MCF 10A (cell line): ENCODE measurements around the gene MVK. TPM values are rescaled to one million over a fixed set of nuclear protein-coding genes. Genes with fewer than 3 reads are reported as not detected.

Source experiments
- BruUV-seq: library from RNA; stranded (reverse); fragments of 400-500 nt; replicated peaks from 2 replicates; lab custom pipeline; 2021; lab: Mats Ljungman, UMichigan
- CTCF ChIA-PET: fragments of 300-600 bp; sonication (Branson Sonifier 250); formaldehyde crosslinking; extraction: SDS; loops from one replicate; lab custom pipeline; 2021; ENCODE audit warnings: antibody characterized with exemption, inconsistent platforms; lab: Yijun Ruan, JAX
- POLR2A ChIA-PET: fragments of 300-600, 350-650 bp; sonication (Branson Sonifier 250); formaldehyde crosslinking; extraction: SDS; loops from one replicate; lab custom pipeline; 2020; ENCODE audit warnings: antibody characterized with exemption, inconsistent platforms; lab: Yijun Ruan, JAX
- DNase-seq: peaks from one replicate; pipeline ENCODE4 v3.0.0-alpha.2; 2018; ENCODE audit not compliant: unreplicated experiment
- H3K27ac Mint-ChIP-seq: one replicate; pipeline ENCODE4 v1.8.0; 2022; ENCODE audit warnings: mild to moderate bottlenecking, low read depth, mixed read lengths; ENCODE audit not compliant: unreplicated experiment
- H3K27me3 Mint-ChIP-seq: one replicate; pipeline ENCODE4 v1.8.0; 2022; ENCODE audit warnings: mixed read lengths; ENCODE audit not compliant: insufficient read depth, unreplicated experiment
- H3K36me3 Mint-ChIP-seq: one replicate; pipeline ENCODE4 v1.8.0; 2022; ENCODE audit warnings: mild to moderate bottlenecking, moderate library complexity, mixed read lengths; ENCODE audit not compliant: insufficient read depth, unreplicated experiment
- H3K4me1 Mint-ChIP-seq: one replicate; pipeline ENCODE4 v1.8.0; 2022; ENCODE audit warnings: mixed read lengths; ENCODE audit not compliant: insufficient read depth, unreplicated experiment
- H3K4me3 Mint-ChIP-seq: one replicate; pipeline ENCODE4 v1.8.0; 2022; ENCODE audit warnings: mild to moderate bottlenecking, moderate library complexity, mixed read lengths; ENCODE audit not compliant: unreplicated experiment
- H3K9me3 Mint-ChIP-seq: one replicate; pipeline ENCODE4 v1.8.0; 2022; ENCODE audit warnings: mixed read lengths; ENCODE audit not compliant: unreplicated experiment
- intact Hi-C: fragments of 100-400 bp; cut with micrococcal nuclease; formaldehyde crosslinking; loops from 2 replicates; pipeline ENCODE4 v1.14.1; 2022
- total RNA-seq: library from RNA; stranded (reverse); gene quantifications from 2 replicates; pipeline ENCODE4 v1.2.3, GENCODE V29; 2022
- TF ChIP-seq, protein P1 (sequence below): fragments of 200-600 bp; IDR thresholded peaks from one replicate; pipeline ENCODE4 v1.8.0; 2022; ENCODE audit warnings: antibody characterized with exemption, mild to moderate bottlenecking; ENCODE audit not compliant: unreplicated experiment

Gene MVK
- total RNA-seq, 1 experiment from 2014 or later, result 17.1 TPM

DNA sequence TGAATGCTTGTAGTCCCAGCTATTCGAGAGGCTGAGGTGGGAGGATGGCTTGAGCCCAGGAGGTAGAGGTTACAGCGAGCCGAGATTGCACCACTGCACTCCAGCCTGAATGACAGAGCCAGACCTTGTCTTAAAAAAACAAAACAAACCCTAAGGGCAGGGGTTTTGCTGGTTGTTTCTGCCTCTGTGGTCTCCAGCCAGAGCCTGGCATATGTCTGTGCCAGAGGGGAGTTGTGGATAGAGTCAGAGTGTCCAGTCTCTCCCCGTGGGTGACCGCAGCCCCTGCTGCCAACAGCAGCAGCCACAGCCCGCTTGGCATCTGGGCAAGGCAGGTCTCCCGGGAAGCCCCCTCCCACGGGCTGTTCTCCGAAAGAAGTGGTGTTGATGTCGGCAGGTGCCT lies 37.6 kb downstream of the MVK start:
- intact Hi-C loops, result loop anchor here (1.0 kb wide), 1 partner anchor 26 kb away; no protein-coding TSS in a partner anchor
- CTCF ChIA-PET, result interaction anchor here (5.3 kb wide), 1 partner anchor 13 kb away, joined by 40 read pairs; no protein-coding TSS in a partner anchor
- Mint-ChIP-seq H3K27ac (no peak overlapping the region), H3K9me3 (no peaks in the 10 kb centered on the region), H3K27me3 (peaks cover 53% of the 10 kb centered on the region), H3K36me3 (no peaks in the 10 kb centered on the region), H3K4me3 (no peak overlapping the region), H3K4me1 (no peaks in the 10 kb centered on the region)
- TF ChIP-seq, protein P1, sequence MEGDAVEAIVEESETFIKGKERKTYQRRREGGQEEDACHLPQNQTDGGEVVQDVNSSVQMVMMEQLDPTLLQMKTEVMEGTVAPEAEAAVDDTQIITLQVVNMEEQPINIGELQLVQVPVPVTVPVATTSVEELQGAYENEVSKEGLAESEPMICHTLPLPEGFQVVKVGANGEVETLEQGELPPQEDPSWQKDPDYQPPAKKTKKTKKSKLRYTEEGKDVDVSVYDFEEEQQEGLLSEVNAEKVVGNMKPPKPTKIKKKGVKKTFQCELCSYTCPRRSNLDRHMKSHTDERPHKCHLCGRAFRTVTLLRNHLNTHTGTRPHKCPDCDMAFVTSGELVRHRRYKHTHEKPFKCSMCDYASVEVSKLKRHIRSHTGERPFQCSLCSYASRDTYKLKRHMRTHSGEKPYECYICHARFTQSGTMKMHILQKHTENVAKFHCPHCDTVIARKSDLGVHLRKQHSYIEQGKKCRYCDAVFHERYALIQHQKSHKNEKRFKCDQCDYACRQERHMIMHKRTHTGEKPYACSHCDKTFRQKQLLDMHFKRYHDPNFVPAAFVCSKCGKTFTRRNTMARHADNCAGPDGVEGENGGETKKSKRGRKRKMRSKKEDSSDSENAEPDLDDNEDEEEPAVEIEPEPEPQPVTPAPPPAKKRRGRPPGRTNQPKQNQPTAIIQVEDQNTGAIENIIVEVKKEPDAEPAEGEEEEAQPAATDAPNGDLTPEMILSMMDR, result no peak
- POLR2A ChIA-PET, result no interaction called here
- BruUV-seq, result no TSS peak
- DNase-seq, result no peak

DNA sequence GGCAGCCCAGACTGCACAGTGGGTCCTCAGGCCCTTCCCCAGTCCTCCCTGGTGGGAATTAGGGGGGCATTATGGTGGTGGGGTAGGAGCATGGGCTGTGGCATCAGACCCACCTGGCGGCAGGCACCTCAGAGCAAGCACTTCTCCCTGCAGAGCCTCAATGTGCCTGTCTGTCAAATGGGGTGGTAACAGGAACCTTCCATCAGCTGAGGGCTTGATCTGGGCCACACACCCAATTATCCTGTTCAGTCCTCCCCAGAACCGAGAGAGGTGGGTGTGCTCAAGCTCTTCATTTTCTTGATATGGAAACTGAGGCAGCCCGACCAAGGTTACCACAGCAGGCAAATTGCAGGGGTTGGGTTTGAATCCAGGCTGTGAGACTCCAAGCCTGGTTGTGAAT lies 38.4 kb downstream of the MVK start:
- Mint-ChIP-seq H3K27ac (no peak overlapping the region), H3K27me3 (peaks cover 60% of the 10 kb centered on the region), H3K4me3 (no peak overlapping the region), H3K4me1 (no peaks in the 10 kb centered on the region), H3K36me3 (no peaks in the 10 kb centered on the region), H3K9me3 (no peaks in the 10 kb centered on the region)
- intact Hi-C loops, result no loop called here
- TF ChIP-seq, protein P1, result no peak
- DNase-seq, result no peak
- POLR2A ChIA-PET, result interaction anchor here (0.6 kb wide), 1 partner anchor 153 kb away, joined by 3 read pairs; no protein-coding TSS in a partner anchor
- no TSS peak for BruUV-seq
- CTCF ChIA-PET, result interaction anchor here (0.6 to 5.3 kb wide), 3 partner anchors 10 to 92 kb away, joined by 3 to 40 read pairs (median 3); no protein-coding TSS in a partner anchor

DNA sequence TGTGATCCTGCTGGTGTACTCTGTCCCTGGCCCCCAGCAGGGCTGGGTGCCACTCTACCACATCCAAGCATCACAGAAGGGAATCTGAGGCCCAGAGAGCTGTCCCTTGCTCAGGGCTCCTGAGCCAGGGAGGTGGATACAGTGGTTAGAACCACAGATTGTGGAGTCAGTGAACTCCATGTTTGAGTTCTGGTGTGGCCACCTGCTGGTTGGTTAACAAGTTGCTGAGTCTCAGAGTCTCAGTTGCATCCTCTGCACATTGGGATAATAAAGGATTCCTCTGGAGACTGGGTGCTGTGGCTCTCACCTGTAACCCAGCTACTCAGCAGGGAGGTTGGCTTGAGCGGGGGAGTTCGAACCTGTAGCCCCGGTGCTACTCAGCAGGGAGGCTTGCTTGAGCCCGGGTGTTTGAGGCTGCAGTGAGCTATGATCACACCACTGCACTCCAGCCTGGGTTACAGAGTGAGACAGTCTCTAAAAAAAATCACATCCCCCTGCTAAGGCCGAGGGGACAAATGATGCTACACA lies 39.4 kb downstream of the MVK start:
- H3K4me3 Mint-ChIP-seq, result no peak overlapping the region
- no peaks in the 10 kb centered on the region for H3K9me3 Mint-ChIP-seq
- H3K4me1 Mint-ChIP-seq, result no peaks in the 10 kb centered on the region
- H3K36me3 Mint-ChIP-seq, result no peaks in the 10 kb centered on the region
- POLR2A ChIA-PET, result no interaction called here
- CTCF ChIA-PET, result interaction anchor here (1.0 to 5.3 kb wide), 2 partner anchors 15 to 118 kb away, joined by 3 to 40 read pairs; no protein-coding TSS in a partner anchor
- TF ChIP-seq, protein P1, result peak; percentile 25
- no peak overlapping the region for H3K27ac Mint-ChIP-seq
- peaks cover 52% of the 10 kb centered on the region for H3K27me3 Mint-ChIP-seq
- peak; percentile 34 for DNase-seq
- intact Hi-C loops, result loop anchor here (1.0 kb wide), 1 partner anchor 94 kb away; no protein-coding TSS in a partner anchor
- no TSS peak for BruUV-seq

DNA sequence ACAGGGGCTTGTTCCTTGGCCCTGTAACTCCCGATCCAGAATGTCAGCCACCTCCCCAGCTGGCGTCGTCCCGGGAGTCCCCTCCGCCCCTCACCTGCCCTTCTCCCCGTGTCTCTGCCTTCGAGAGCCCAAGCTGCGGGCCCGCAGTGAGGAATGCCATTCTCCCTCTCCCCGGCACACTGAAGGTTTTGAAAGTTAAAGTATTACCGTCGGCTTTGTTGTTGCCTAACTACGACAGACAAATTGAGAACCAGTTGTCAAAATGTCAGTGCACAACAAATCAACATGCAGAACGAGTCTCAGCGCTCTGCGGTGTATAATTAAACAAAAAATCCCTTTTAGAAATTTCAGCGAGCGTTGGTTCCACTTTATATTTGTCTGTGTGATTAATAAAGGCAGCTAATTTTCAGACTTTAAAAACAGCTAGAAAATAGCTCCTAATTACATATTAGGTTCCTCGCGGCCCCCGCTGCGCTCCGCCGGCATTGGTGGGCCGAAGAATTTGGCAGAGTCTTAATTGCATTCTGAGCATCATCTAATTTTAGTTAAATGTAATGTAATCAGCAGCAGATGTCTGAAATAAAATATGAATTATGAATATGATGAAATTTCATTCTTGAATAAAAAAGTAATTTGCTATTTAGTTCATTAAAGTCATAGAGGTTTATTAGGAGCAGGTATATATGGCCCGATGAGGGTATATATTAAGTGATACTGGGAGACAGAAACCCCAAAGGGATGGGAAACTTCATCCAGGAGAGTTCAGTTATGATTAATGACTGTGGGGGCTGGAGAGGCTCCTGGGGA lies 40.3 kb downstream of the MVK start:
- TF ChIP-seq, protein P1, result no peak
- no peaks in the 10 kb centered on the region for H3K36me3 Mint-ChIP-seq
- CTCF ChIA-PET, result interaction anchor here (0.8 to 5.3 kb wide), 3 partner anchors 16 to 239 kb away, joined by 3 to 40 read pairs (median 4); no protein-coding TSS in a partner anchor

More for the DNA sequence above, 40.3 kb downstream of the MVK start:
- no peaks in the 10 kb centered on the region for H3K9me3 Mint-ChIP-seq
- intact Hi-C loops, result loop anchor here (1.0 kb wide), 1 partner anchor 95 kb away; no protein-coding TSS in a partner anchor
- POLR2A ChIA-PET, result interaction anchor here (1.2 kb wide), 1 partner anchor 25 kb away, joined by 4 read pairs; no protein-coding TSS in a partner anchor
- H3K4me1 Mint-ChIP-seq, result no peaks in the 10 kb centered on the region
- DNase-seq, result no peak
- no peak overlapping the region for H3K4me3 Mint-ChIP-seq
- no peak overlapping the region for H3K27ac Mint-ChIP-seq
- H3K27me3 Mint-ChIP-seq, result peaks cover 45% of the 10 kb centered on the region
- no TSS peak for BruUV-seq
